ENCODE data around the gene PKD1. TPM values are rescaled to one million over a fixed set of nuclear protein-coding genes. Genes with fewer than 3 reads are reported as not detected.

PKD1 gene
- total RNA-seq, 2 donors from 2014 or later: 71.8 to 122 TPM

GRCh38 chr16:2160915-2161551 is 25.3 kb upstream of the PKD1 start:
- H3K27ac Mint-ChIP-seq: no peak overlapping the region
- H3K9me3 Mint-ChIP-seq: no peaks in the 10 kb centered on the region
- H3K4me3 Mint-ChIP-seq: no peak overlapping the region
- H3K36me3 Mint-ChIP-seq (ENCODE audit: low read depth): peaks cover 4% of the 10 kb centered on the region
- H3K27me3 Mint-ChIP-seq: no peaks in the 10 kb centered on the region
- ATAC-seq (replicated peaks): no peak
- peaks cover 15% of the 10 kb centered on the region for H3K4me1 Mint-ChIP-seq

- Mint-ChIP-seq H3K4me3 (no peak overlapping the region), H3K27ac (peak overlapping the region; percentile 70), H3K27me3 (no peaks in the 10 kb centered on the region), H3K9me3 (no peaks in the 10 kb centered on the region), H3K4me1 (peaks cover 15% of the 10 kb centered on the region), H3K36me3 (ENCODE audit: low read depth) (peaks cover 13% of the 10 kb centered on the region)
- ATAC-seq (replicated peaks): no peak
Observed at GRCh38 chr16:2159175-2159838, 23.6 kb upstream of the PKD1 start.

- Mint-ChIP-seq H3K9me3 (no peaks in the 10 kb centered on the region), H3K27ac (peak overlapping the region; percentile 82), H3K4me1 (peaks cover 15% of the 10 kb centered on the region), H3K27me3 (no peaks in the 10 kb centered on the region), H3K4me3 (peak overlapping the region; percentile 93), H3K36me3 (ENCODE audit: low read depth) (peaks cover 24% of the 10 kb centered on the region)
- ATAC-seq (replicated peaks): no peak
Observed at GRCh38 chr16:2158262-2158638, 22.6 kb upstream of the PKD1 start.

- no peaks in the 10 kb centered on the region for H3K27me3 Mint-ChIP-seq
- peaks cover 30% of the 10 kb centered on the region for H3K36me3 Mint-ChIP-seq (ENCODE audit: low read depth)
- H3K4me3 Mint-ChIP-seq: peak overlapping the region; percentile 93
- H3K9me3 Mint-ChIP-seq: no peaks in the 10 kb centered on the region
- peaks cover 15% of the 10 kb centered on the region for H3K4me1 Mint-ChIP-seq
- ATAC-seq (replicated peaks): no peak
- peak overlapping the region; percentile 82 for H3K27ac Mint-ChIP-seq
Observed at GRCh38 chr16:2157480-2158261, 22.0 kb upstream of the PKD1 start.

- H3K36me3 Mint-ChIP-seq (ENCODE audit: low read depth): peaks cover 38% of the 10 kb centered on the region
- H3K9me3 Mint-ChIP-seq: no peaks in the 10 kb centered on the region
- peak overlapping the region; percentile 93 for H3K4me3 Mint-ChIP-seq
- ATAC-seq (replicated peaks): no peak
- peaks cover 15% of the 10 kb centered on the region for H3K4me1 Mint-ChIP-seq
- H3K27ac Mint-ChIP-seq: peak overlapping the region; percentile 82
- no peaks in the 10 kb centered on the region for H3K27me3 Mint-ChIP-seq
Observed at GRCh38 chr16:2156849-2157224, 21.1 kb upstream of the PKD1 start.

GRCh38 chr16:2155977-2156848 is 20.5 kb upstream of the PKD1 start:
- no peak for ATAC-seq (replicated peaks)
- no peaks in the 10 kb centered on the region for H3K9me3 Mint-ChIP-seq
- H3K4me3 Mint-ChIP-seq: peak overlapping the region; percentile 93
- no peaks in the 10 kb centered on the region for H3K27me3 Mint-ChIP-seq
- peaks cover 44% of the 10 kb centered on the region for H3K36me3 Mint-ChIP-seq (ENCODE audit: low read depth)
- peak overlapping the region; percentile 82 for H3K27ac Mint-ChIP-seq
- peaks cover 18% of the 10 kb centered on the region for H3K4me1 Mint-ChIP-seq

GRCh38 chr16:2155091-2155950 is 19.6 kb upstream of the PKD1 start, which contains the start of gene TRAF7:
Gene TRAF7 (plus strand): TSS chr16:2155782. CDS start chr16:2163921, 8,139 bp downstream.
- Mint-ChIP-seq H3K27ac (peak within 1 kb of the TSS; percentile 82), H3K27me3 (no peaks in the 10 kb centered on the region), H3K4me1 (peaks cover 20% of the 10 kb centered on the region), H3K4me3 (peak within 1 kb of the TSS; percentile 93), H3K36me3 (ENCODE audit: low read depth) (peaks cover 48% of the 10 kb centered on the region), H3K9me3 (no peaks in the 10 kb centered on the region)
- ATAC-seq (replicated peaks): peak; percentile 96

- peaks cover 20% of the 10 kb centered on the region for H3K4me1 Mint-ChIP-seq
- ATAC-seq (replicated peaks): no peak
- peak overlapping the region; percentile 82 for H3K27ac Mint-ChIP-seq
- peak overlapping the region; percentile 93 for H3K4me3 Mint-ChIP-seq
- no peaks in the 10 kb centered on the region for H3K9me3 Mint-ChIP-seq
- H3K36me3 Mint-ChIP-seq (ENCODE audit: low read depth): peaks cover 48% of the 10 kb centered on the region
- H3K27me3 Mint-ChIP-seq: no peaks in the 10 kb centered on the region
Observed at GRCh38 chr16:2154533-2155090, 18.9 kb upstream of the PKD1 start.

- ATAC-seq (replicated peaks): no peak
- no peaks in the 10 kb centered on the region for H3K9me3 Mint-ChIP-seq
- no peaks in the 10 kb centered on the region for H3K27me3 Mint-ChIP-seq
- H3K27ac Mint-ChIP-seq: peak overlapping the region; percentile 82
- peak overlapping the region; percentile 93 for H3K4me3 Mint-ChIP-seq
- H3K4me1 Mint-ChIP-seq: peaks cover 20% of the 10 kb centered on the region
- H3K36me3 Mint-ChIP-seq (ENCODE audit: low read depth): peaks cover 48% of the 10 kb centered on the region
Observed at GRCh38 chr16:2152695-2153506, 17.2 kb upstream of the PKD1 start.

- H3K27ac Mint-ChIP-seq: peak overlapping the region; percentile 56
- H3K9me3 Mint-ChIP-seq: no peaks in the 10 kb centered on the region
- no peak for ATAC-seq (replicated peaks)
- peaks cover 48% of the 10 kb centered on the region for H3K36me3 Mint-ChIP-seq (ENCODE audit: low read depth)
- H3K27me3 Mint-ChIP-seq: no peaks in the 10 kb centered on the region
- H3K4me1 Mint-ChIP-seq: peaks cover 9% of the 10 kb centered on the region
- H3K4me3 Mint-ChIP-seq: peak overlapping the region; percentile 93
Observed at GRCh38 chr16:2151188-2152091, 15.7 kb upstream of the PKD1 start.

GRCh38 chr16:2150418-2151187 is 14.9 kb upstream of the PKD1 start:
- Mint-ChIP-seq H3K4me3 (peak overlapping the region; percentile 93), H3K27ac (peak overlapping the region; percentile 56), H3K9me3 (no peaks in the 10 kb centered on the region), H3K4me1 (peaks cover 4% of the 10 kb centered on the region), H3K36me3 (ENCODE audit: low read depth) (peaks cover 48% of the 10 kb centered on the region), H3K27me3 (no peaks in the 10 kb centered on the region)
- ATAC-seq (replicated peaks): no peak
